GM12873 (cell line): ENCODE measurements around the gene CD248.
A peak's percentile ranks its signal among the peaks of the same experiment; 100 is the strongest.

Source experiments
- CTCF ChIP-seq: IDR thresholded peaks from 2 replicates; pipeline ENCODE4 v1.5.1; 2012; ENCODE audit warnings: low read depth, mild to moderate bottlenecking, moderate library complexity, low read length, control low read depth; ENCODE audit not compliant: insufficient read depth; ENCODE audit errors: missing control alignments

The CD248 gene

GRCh38 chr11:66285250-66285947 lies 31.4 kb downstream of the CD248 start:
- TF ChIP-seq CTCF = no peak

- TF ChIP-seq CTCF = no peak
Observed at GRCh38 chr11:66284526-66285078, 32.2 kb downstream of the CD248 start.

- peak; percentile 6 for TF ChIP-seq CTCF
Observed at GRCh38 chr11:66283461-66284105, 33.3 kb downstream of the CD248 start.

- TF ChIP-seq CTCF = peak; percentile 97
Observed at GRCh38 chr11:66282468-66283455, 34.1 kb downstream of the CD248 start.

- no peak for TF ChIP-seq CTCF
Observed at GRCh38 chr11:66281776-66282467, 34.9 kb downstream of the CD248 start.

GRCh38 chr11:66281001-66281400 lies 35.8 kb downstream of the CD248 start:
- TF ChIP-seq CTCF = no peak
